HAP-1 (cell line): ENCODE results near the gene EPHB3.
"Not testable (repeated sequence)": the region's sequence is repeated elsewhere in the genome, so short reads cannot be mapped to it uniquely, and the experiment has no call there.

Source experiments
- DNase-seq, 2 experiments: peaks; one replicate each; pipeline ENCODE4 v3.0.0-alpha.2; 2016 to 2020; ENCODE audit warnings: low spot score in 2 of 2
- H3K27me3 ChIP-seq: fragments of 250-450 bp; sonication (Bioruptor Pico); 2 replicates; pipeline ENCODE4 v1.5.1; 2020; ENCODE audit warnings: low read depth, mild to moderate bottlenecking, moderate library complexity
- H3K36me3 ChIP-seq: fragments of 250-450 bp; sonication (Bioruptor Pico); replicated peaks from 2 replicates; pipeline ENCODE4 v1.5.1; 2020; ENCODE audit warnings: mild to moderate bottlenecking
- H3K4me1 ChIP-seq: fragments of 250-450 bp; sonication (Bioruptor Pico); 2 replicates; pipeline ENCODE4 v1.5.1; 2020; ENCODE audit warnings: mild to moderate bottlenecking
- H3K4me3 ChIP-seq: fragments of 250-450 bp; sonication (Bioruptor Pico); 2 replicates; pipeline ENCODE4 v1.5.1; 2020; ENCODE audit warnings: mild to moderate bottlenecking, moderate library complexity
- H3K9me3 ChIP-seq: fragments of 250-450 bp; sonication (Bioruptor Pico); 2 replicates; pipeline ENCODE4 v1.5.1; 2020; ENCODE audit warnings: mild to moderate bottlenecking, moderate library complexity
- in situ Hi-C: fragments of 300-500 bp; cut with MboI; formaldehyde crosslinking; loops from 3 replicates; pipeline ENCODE4 v1.14.3; 2020; ENCODE audit warnings: low sequenced_read_pairs, inconsistent platforms, mixed read lengths

EPHB3 gene

GRCh38 chr3:184610245-184610871, 48.8 kb downstream of the EPHB3 start:
- Histone ChIP-seq H3K36me3 (no peaks in the 10 kb centered on the region), H3K4me1 (no peaks in the 10 kb centered on the region), H3K27me3 (no peaks in the 10 kb centered on the region), H3K9me3 (no peaks in the 10 kb centered on the region), H3K4me3 (no peak overlapping the region)
- in situ Hi-C loops, result no loop called here
- DNase-seq, result no peak

- no peaks in the 10 kb centered on the region for H3K4me1 ChIP-seq
- H3K4me3 ChIP-seq, result no peak overlapping the region
- no peaks in the 10 kb centered on the region for H3K36me3 ChIP-seq
- H3K9me3 ChIP-seq, result no peaks in the 10 kb centered on the region
- no peak for DNase-seq
- in situ Hi-C loops, result no loop called here
- no peaks in the 10 kb centered on the region for H3K27me3 ChIP-seq
These were observed 50.2 kb downstream of the EPHB3 start for GRCh38 chr3:184611607-184612281.

- no peaks in the 10 kb centered on the region for H3K36me3 ChIP-seq
- H3K27me3 ChIP-seq, result peaks cover 2% of the 10 kb centered on the region; the same call in 1 of the 2 replicates
- in situ Hi-C loops, result no loop called here
- H3K9me3 ChIP-seq, result no peaks in the 10 kb centered on the region
- H3K4me1 ChIP-seq, result no peaks in the 10 kb centered on the region
- no peak for DNase-seq
- no peak overlapping the region for H3K4me3 ChIP-seq
These were observed 53.8 kb downstream of the EPHB3 start for GRCh38 chr3:184615396-184615795.

- H3K4me3 ChIP-seq, result no peak overlapping the region
- DNase-seq, result no peak
- H3K4me1 ChIP-seq, result peaks cover 5% of the 10 kb centered on the region
- peaks cover 2% of the 10 kb centered on the region; the same call in 1 of the 2 replicates for H3K27me3 ChIP-seq
- in situ Hi-C loops, result no loop called here
- no peaks in the 10 kb centered on the region for H3K9me3 ChIP-seq
- no peaks in the 10 kb centered on the region for H3K36me3 ChIP-seq
These were observed 54.9 kb downstream of the EPHB3 start for GRCh38 chr3:184616436-184616835.

GRCh38 chr3:184617306-184617705, 55.7 kb downstream of the EPHB3 start:
- peaks cover 14% of the 10 kb centered on the region for H3K4me1 ChIP-seq
- H3K36me3 ChIP-seq, H3K9me3 ChIP-seq, H3K27me3 ChIP-seq, H3K4me3 ChIP-seq, DNase-seq, in situ Hi-C loops: not testable (repeated sequence)

GRCh38 chr3:184618811-184619210, 57.2 kb downstream of the EPHB3 start:
- H3K36me3 ChIP-seq, result no peaks in the 10 kb centered on the region
- in situ Hi-C loops, result no loop called here
- DNase-seq, result no peak
- H3K4me1 ChIP-seq, result peaks cover 19% of the 10 kb centered on the region
- peaks cover 2% of the 10 kb centered on the region; the same call in 1 of the 2 replicates for H3K27me3 ChIP-seq
- no peaks in the 10 kb centered on the region for H3K9me3 ChIP-seq
- no peak overlapping the region for H3K4me3 ChIP-seq

- Histone ChIP-seq H3K9me3 (no peaks in the 10 kb centered on the region), H3K36me3 (no peaks in the 10 kb centered on the region), H3K27me3 (peaks cover 2% of the 10 kb centered on the region; the same call in 1 of the 2 replicates), H3K4me1 (peaks cover 19% of the 10 kb centered on the region), H3K4me3 (no peak overlapping the region)
- in situ Hi-C loops, result no loop called here
- DNase-seq, result no peak
These were observed 57.8 kb downstream of the EPHB3 start for GRCh38 chr3:184619369-184619768.

- no peak overlapping the region for H3K4me3 ChIP-seq
- peaks cover 22% of the 10 kb centered on the region for H3K4me1 ChIP-seq
- H3K36me3 ChIP-seq, result no peaks in the 10 kb centered on the region
- H3K9me3 ChIP-seq, result no peaks in the 10 kb centered on the region
- DNase-seq, result no peak
- in situ Hi-C loops, result no loop called here
- H3K27me3 ChIP-seq, result peaks cover 2% of the 10 kb centered on the region; the same call in 1 of the 2 replicates
These were observed 58.3 kb downstream of the EPHB3 start for GRCh38 chr3:184619787-184620430.

GRCh38 chr3:184620475-184621119, 59.0 kb downstream of the EPHB3 start:
- Histone ChIP-seq H3K27me3 (peaks cover 2% of the 10 kb centered on the region; the same call in 1 of the 2 replicates), H3K4me3 (no peak overlapping the region), H3K4me1 (peaks cover 24% of the 10 kb centered on the region), H3K9me3 (no peaks in the 10 kb centered on the region), H3K36me3 (no peaks in the 10 kb centered on the region)
- DNase-seq, result no peak
- in situ Hi-C loops, result no loop called here

- H3K9me3 ChIP-seq, H3K4me3 ChIP-seq, H3K27me3 ChIP-seq, H3K36me3 ChIP-seq, in situ Hi-C loops: not testable (repeated sequence)
- DNase-seq, result peak in 1 of 2 experiments; percentile 60
- peaks cover 24% of the 10 kb centered on the region for H3K4me1 ChIP-seq
These were observed 60.6 kb downstream of the EPHB3 start for GRCh38 chr3:184622156-184622555.

GRCh38 chr3:184626923-184627322, 65.3 kb downstream of the EPHB3 start:
- in situ Hi-C loops, result no loop called here
- DNase-seq, result no peak
- Histone ChIP-seq H3K4me1 (peaks cover 14% of the 10 kb centered on the region), H3K27me3 (no peaks in the 10 kb centered on the region), H3K4me3 (no peak overlapping the region), H3K36me3 (no peaks in the 10 kb centered on the region), H3K9me3 (0 out of 2 replicates have a peak, but pooled peaks cover 2% of the 10 kb centered on the region)

- H3K4me1 ChIP-seq, result peaks cover 15% of the 10 kb centered on the region
- DNase-seq, result no peak
- 0 out of 2 replicates have a peak, but pooled peaks cover 2% of the 10 kb centered on the region for H3K9me3 ChIP-seq
- no peaks in the 10 kb centered on the region for H3K27me3 ChIP-seq
- no peaks in the 10 kb centered on the region for H3K36me3 ChIP-seq
- in situ Hi-C loops, result no loop called here
- H3K4me3 ChIP-seq, result no peak overlapping the region
These were observed 68.1 kb downstream of the EPHB3 start for GRCh38 chr3:184629555-184630160.

- in situ Hi-C loops, result no loop called here
- H3K27me3 ChIP-seq, result no peaks in the 10 kb centered on the region
- H3K36me3 ChIP-seq, result no peaks in the 10 kb centered on the region
- DNase-seq, result no peak
- no peak overlapping the region for H3K4me3 ChIP-seq
- 0 out of 2 replicates have a peak, but pooled peaks cover 2% of the 10 kb centered on the region for H3K9me3 ChIP-seq
- peaks cover 10% of the 10 kb centered on the region for H3K4me1 ChIP-seq
These were observed 69.4 kb downstream of the EPHB3 start for GRCh38 chr3:184630861-184631471.
